ENCODE results near the gene SEMA5A.

Gene SEMA5A

GRCh38 chr5:9545992-9546851, at the start of gene SEMA5A:
Gene SEMA5A (minus strand): TSS chr5:9546075. CDS start chr5:9379946, 166,129 bp downstream.
- no peak within 1 kb of the TSS for H3K27ac ChIP-seq (ENCODE audit: low read length)

DNA sequence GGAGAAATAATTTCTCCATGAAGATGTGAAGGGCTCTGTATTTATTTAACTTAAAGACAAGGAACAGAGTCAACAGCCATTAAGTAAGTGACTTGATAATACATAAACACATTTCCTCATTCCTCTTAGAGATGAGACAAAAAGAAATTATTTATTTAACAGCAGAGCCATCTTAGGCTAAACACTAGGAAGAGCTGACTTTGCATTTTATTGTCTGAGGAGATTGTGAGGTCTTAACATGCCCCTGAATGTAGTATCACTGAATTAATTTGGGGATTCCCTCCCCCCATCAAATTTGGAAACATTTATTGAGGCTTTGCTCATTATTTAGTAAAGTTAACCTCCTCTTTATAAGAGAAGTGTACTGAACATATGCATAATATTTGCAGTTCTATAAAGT, 49.0 kb upstream of the SEMA5A start:
- Histone ChIP-seq H3K9me3 (ENCODE audit: control insufficient read depth, low read depth, low read length) (no peaks in the 10 kb centered on the region), H3K27ac (ENCODE audit: low read length) (no peak overlapping the region), H3K36me3 (ENCODE audit: control insufficient read depth, low read depth, low read length) (no peaks in the 10 kb centered on the region), H3K9ac (ENCODE audit: low read length) (no peak overlapping the region), H3K4me1 (ENCODE audit: control insufficient read depth, low read depth, low read length) (peaks cover 18% of the 10 kb centered on the region), H3K4me3 (ENCODE audit: low read length) (no peak overlapping the region), H3K27me3 (ENCODE audit: control insufficient read depth, insufficient read depth, low read length) (no peaks in the 10 kb centered on the region)

More at GRCh38 chr5:9545992-9546851, at the start of gene SEMA5A:
- Histone ChIP-seq H3K27me3 (ENCODE audit: control insufficient read depth, insufficient read depth, low read length) (no peaks in the 10 kb centered on the region), H3K9ac (ENCODE audit: low read length) (peak within 1 kb of the TSS; percentile 85), H3K36me3 (ENCODE audit: control insufficient read depth, low read depth, low read length) (peaks cover 13% of the 10 kb centered on the region), H3K9me3 (ENCODE audit: control insufficient read depth, low read depth, low read length) (no peaks in the 10 kb centered on the region), H3K4me3 (ENCODE audit: low read length) (peak within 1 kb of the TSS; percentile 92), H3K4me1 (ENCODE audit: control insufficient read depth, low read depth, low read length) (peaks cover 8% of the 10 kb centered on the region)

DNA sequence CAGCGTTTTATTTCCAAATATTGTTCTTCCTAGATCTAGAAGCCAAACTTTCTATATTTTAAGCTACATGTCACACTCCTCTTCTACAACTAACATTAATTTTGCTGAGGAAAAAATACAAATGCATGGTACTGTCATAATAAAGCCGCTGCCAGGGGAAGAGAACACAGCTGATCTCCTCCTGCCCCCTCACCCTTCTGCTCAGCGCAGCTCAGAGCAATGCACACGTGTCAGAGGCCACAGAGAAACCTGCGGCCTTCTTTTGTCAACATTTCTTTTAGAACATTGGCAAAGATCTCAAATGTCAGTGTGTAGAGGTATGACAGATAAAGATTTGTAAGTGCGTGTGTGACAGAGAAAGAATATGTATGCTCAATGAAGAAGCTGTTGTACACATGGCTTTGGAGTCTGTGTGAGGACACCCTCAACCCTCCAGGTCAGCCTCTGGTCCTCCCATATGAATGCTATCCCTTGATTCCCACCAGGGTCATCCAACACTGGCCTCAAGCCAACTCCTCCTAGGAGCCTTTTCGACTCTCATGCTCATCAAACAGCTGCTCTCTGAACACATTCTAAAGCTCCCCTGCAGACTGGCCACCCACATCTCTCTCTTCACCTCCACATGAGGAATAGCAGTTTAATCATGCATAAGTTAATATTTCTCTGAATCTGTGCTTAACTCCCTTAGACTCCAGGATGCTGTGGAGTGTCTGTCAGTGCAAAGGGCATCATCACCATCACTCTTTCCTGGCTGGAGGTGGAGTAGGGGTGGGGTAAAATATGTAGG, 43.4 kb upstream of the SEMA5A start:
- Histone ChIP-seq H3K27ac (ENCODE audit: low read length) (no peak overlapping the region), H3K9ac (ENCODE audit: low read length) (no peak overlapping the region), H3K4me1 (ENCODE audit: control insufficient read depth, low read depth, low read length) (no peaks in the 10 kb centered on the region), H3K4me3 (ENCODE audit: low read length) (no peak overlapping the region), H3K27me3 (ENCODE audit: control insufficient read depth, insufficient read depth, low read length) (no peaks in the 10 kb centered on the region), H3K36me3 (ENCODE audit: control insufficient read depth, low read depth, low read length) (no peaks in the 10 kb centered on the region), H3K9me3 (ENCODE audit: control insufficient read depth, low read depth, low read length) (no peaks in the 10 kb centered on the region)

DNA sequence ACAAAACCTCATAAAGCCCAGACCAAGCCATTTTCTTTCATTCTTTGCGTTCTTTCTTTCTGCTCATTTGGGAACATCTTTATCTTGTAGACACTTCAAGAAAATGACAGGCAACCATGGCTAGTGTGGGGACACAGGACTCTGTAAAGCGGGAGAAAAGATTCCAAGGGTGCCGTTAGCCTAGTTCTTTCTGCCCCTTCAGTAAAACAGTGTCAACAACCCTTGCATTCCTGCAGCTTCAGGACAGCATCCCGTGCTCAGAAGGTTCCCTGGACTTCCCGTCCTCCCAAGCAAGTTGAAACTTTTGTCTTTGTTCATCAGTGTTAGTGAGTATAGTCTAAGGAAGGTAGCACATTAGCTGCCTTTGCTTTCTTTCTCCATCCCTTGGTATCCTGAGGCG, 42.4 kb upstream of the SEMA5A start:
- Histone ChIP-seq H3K4me1 (ENCODE audit: control insufficient read depth, low read depth, low read length) (no peaks in the 10 kb centered on the region), H3K4me3 (ENCODE audit: low read length) (no peak overlapping the region), H3K9ac (ENCODE audit: low read length) (no peak overlapping the region), H3K27me3 (ENCODE audit: control insufficient read depth, insufficient read depth, low read length) (no peaks in the 10 kb centered on the region), H3K36me3 (ENCODE audit: control insufficient read depth, low read depth, low read length) (no peaks in the 10 kb centered on the region), H3K27ac (ENCODE audit: low read length) (no peak overlapping the region), H3K9me3 (ENCODE audit: control insufficient read depth, low read depth, low read length) (no peaks in the 10 kb centered on the region)

DNA sequence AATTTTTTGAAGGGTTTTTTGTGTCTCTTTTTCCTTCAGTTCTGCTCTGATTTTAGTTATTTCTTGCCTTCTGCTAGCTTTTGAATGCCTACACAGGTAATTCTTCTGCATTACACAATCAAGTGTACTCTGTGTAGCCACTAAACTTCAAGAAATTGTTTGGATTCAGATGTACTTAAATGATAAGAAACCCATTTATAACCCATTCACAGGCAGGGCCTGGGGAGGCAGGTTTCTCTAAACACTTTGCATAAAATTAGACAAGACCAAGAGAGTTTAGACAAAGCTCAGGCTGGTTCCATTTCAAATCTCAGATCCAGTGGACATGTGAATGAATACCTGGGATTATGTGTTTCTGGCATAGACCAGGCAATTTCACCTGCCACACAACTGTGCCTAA, 41.3 kb upstream of the SEMA5A start:
- Histone ChIP-seq H3K27ac (ENCODE audit: low read length) (no peak overlapping the region), H3K4me1 (ENCODE audit: control insufficient read depth, low read depth, low read length) (no peaks in the 10 kb centered on the region), H3K4me3 (ENCODE audit: low read length) (no peak overlapping the region), H3K36me3 (ENCODE audit: control insufficient read depth, low read depth, low read length) (no peaks in the 10 kb centered on the region), H3K9me3 (ENCODE audit: control insufficient read depth, low read depth, low read length) (no peaks in the 10 kb centered on the region), H3K27me3 (ENCODE audit: control insufficient read depth, insufficient read depth, low read length) (no peaks in the 10 kb centered on the region), H3K9ac (ENCODE audit: low read length) (no peak overlapping the region)

GRCh38 chr5:9582406-9582805, 36.5 kb upstream of the SEMA5A start:
- H3K36me3 ChIP-seq (ENCODE audit: control insufficient read depth, low read depth, low read length): no peaks in the 10 kb centered on the region
- no peaks in the 10 kb centered on the region for H3K27me3 ChIP-seq (ENCODE audit: control insufficient read depth, insufficient read depth, low read length)
- no peak overlapping the region for H3K9ac ChIP-seq (ENCODE audit: low read length)
- H3K4me3 ChIP-seq (ENCODE audit: low read length): no peak overlapping the region
- H3K4me1 ChIP-seq (ENCODE audit: control insufficient read depth, low read depth, low read length): no peaks in the 10 kb centered on the region
- H3K9me3 ChIP-seq (ENCODE audit: control insufficient read depth, low read depth, low read length): no peaks in the 10 kb centered on the region
- H3K27ac ChIP-seq (ENCODE audit: low read length): no peak overlapping the region

DNA sequence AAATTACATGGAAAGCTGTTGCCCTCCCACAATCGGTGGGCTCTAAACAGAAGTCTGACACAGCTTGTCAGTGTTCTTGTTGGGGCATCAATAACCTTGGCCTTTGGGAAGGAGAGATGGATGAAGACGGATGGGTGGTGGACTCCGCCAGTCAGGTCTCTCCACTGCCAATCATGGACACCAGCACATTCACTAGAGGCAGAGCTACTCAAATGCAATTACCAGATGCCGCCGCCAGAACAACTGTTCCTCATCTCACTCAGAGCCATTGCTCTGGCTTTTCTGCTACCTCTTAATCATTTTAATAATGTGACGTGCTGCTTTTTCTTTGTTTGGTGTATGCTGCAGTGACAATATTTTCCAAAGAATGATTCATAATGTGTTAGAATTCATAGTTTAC, 27.9 kb upstream of the SEMA5A start:
- Histone ChIP-seq H3K9ac (ENCODE audit: low read length) (no peak overlapping the region), H3K4me3 (ENCODE audit: low read length) (no peak overlapping the region), H3K36me3 (ENCODE audit: control insufficient read depth, low read depth, low read length) (no peaks in the 10 kb centered on the region), H3K27me3 (ENCODE audit: control insufficient read depth, insufficient read depth, low read length) (no peaks in the 10 kb centered on the region), H3K9me3 (ENCODE audit: control insufficient read depth, low read depth, low read length) (no peaks in the 10 kb centered on the region), H3K4me1 (ENCODE audit: control insufficient read depth, low read depth, low read length) (no peaks in the 10 kb centered on the region), H3K27ac (ENCODE audit: low read length) (no peak overlapping the region)

GRCh38 chr5:9572246-9572645, 26.4 kb upstream of the SEMA5A start:
- no peak overlapping the region for H3K9ac ChIP-seq (ENCODE audit: low read length)
- H3K4me3 ChIP-seq (ENCODE audit: low read length): no peak overlapping the region
- H3K9me3 ChIP-seq (ENCODE audit: control insufficient read depth, low read depth, low read length): no peaks in the 10 kb centered on the region
- no peaks in the 10 kb centered on the region for H3K36me3 ChIP-seq (ENCODE audit: control insufficient read depth, low read depth, low read length)
- no peaks in the 10 kb centered on the region for H3K27me3 ChIP-seq (ENCODE audit: control insufficient read depth, insufficient read depth, low read length)
- no peak overlapping the region for H3K27ac ChIP-seq (ENCODE audit: low read length)
- H3K4me1 ChIP-seq (ENCODE audit: control insufficient read depth, low read depth, low read length): no peaks in the 10 kb centered on the region

GRCh38 chr5:9570876-9571275, 25.0 kb upstream of the SEMA5A start:
- H3K36me3 ChIP-seq (ENCODE audit: control insufficient read depth, low read depth, low read length): no peaks in the 10 kb centered on the region
- no peak overlapping the region for H3K27ac ChIP-seq (ENCODE audit: low read length)
- H3K4me3 ChIP-seq (ENCODE audit: low read length): no peak overlapping the region
- H3K27me3 ChIP-seq (ENCODE audit: control insufficient read depth, insufficient read depth, low read length): no peaks in the 10 kb centered on the region
- H3K9me3 ChIP-seq (ENCODE audit: control insufficient read depth, low read depth, low read length): no peaks in the 10 kb centered on the region
- H3K9ac ChIP-seq (ENCODE audit: low read length): no peak overlapping the region
- H3K4me1 ChIP-seq (ENCODE audit: control insufficient read depth, low read depth, low read length): no peaks in the 10 kb centered on the region

DNA sequence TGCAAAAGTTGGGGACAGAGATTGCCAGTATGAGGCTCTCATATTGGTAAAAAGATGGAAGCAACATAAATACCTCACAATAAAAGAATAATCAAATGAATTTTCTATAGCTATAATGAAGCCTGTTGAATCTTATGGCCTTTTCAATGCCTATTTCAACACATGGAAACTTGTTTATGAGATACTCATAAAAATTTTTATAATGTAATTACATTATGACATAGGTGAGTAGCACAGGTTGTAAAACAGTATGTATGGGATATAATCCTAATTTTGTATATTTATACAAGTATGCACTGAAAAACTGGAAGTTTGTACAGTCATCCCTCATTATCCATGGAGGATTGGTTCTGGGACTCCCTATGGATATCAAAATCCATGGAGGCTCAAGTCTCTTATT, 21.2 kb upstream of the SEMA5A start:
- Histone ChIP-seq H3K9ac (ENCODE audit: low read length) (no peak overlapping the region), H3K9me3 (ENCODE audit: control insufficient read depth, low read depth, low read length) (no peaks in the 10 kb centered on the region), H3K27me3 (ENCODE audit: control insufficient read depth, insufficient read depth, low read length) (no peaks in the 10 kb centered on the region), H3K4me3 (ENCODE audit: low read length) (no peak overlapping the region), H3K27ac (ENCODE audit: low read length) (no peak overlapping the region), H3K4me1 (ENCODE audit: control insufficient read depth, low read depth, low read length) (no peaks in the 10 kb centered on the region), H3K36me3 (ENCODE audit: control insufficient read depth, low read depth, low read length) (no peaks in the 10 kb centered on the region)

- H3K9me3 ChIP-seq (ENCODE audit: control insufficient read depth, low read depth, low read length): no peaks in the 10 kb centered on the region
- H3K27ac ChIP-seq (ENCODE audit: low read length): no peak overlapping the region
- no peaks in the 10 kb centered on the region for H3K4me1 ChIP-seq (ENCODE audit: control insufficient read depth, low read depth, low read length)
- no peak overlapping the region for H3K9ac ChIP-seq (ENCODE audit: low read length)
- H3K4me3 ChIP-seq (ENCODE audit: low read length): no peak overlapping the region
- no peaks in the 10 kb centered on the region for H3K27me3 ChIP-seq (ENCODE audit: control insufficient read depth, insufficient read depth, low read length)
- H3K36me3 ChIP-seq (ENCODE audit: control insufficient read depth, low read depth, low read length): no peaks in the 10 kb centered on the region
These were observed 18.9 kb upstream of the SEMA5A start for GRCh38 chr5:9564752-9565151.

Measured in iPS-18a (cell line).